ENCODE results near the gene NRXN3. TPM values are rescaled to one million over a fixed set of nuclear protein-coding genes. Genes with fewer than 3 reads are reported as not detected.

Gene NRXN3
- total and polyA plus RNA-seq, 2 donors (not counting 1 experiment from before 2014, with no cell fraction given) = 0.83 to 34.6 TPM

GRCh38 chr14:79193689-79194477 is 1023.7 kb downstream of the NRXN3 start:
- TF ChIP-seq EZH2 (IDR thresholded peaks at IDR 0.05; ENCODE audit: low read length, missing control alignments) (no peak), CTCF (conservative IDR thresholded peaks at IDR 0.05 in 1 of 2, IDR thresholded peaks at IDR 0.05 in 1 of 2; ENCODE audit: low read depth in 1 of 2, low read length in 2 of 2) (no peak)
- no peaks in the 10 kb centered on the region for H3K9me3 ChIP-seq (ENCODE audit: control insufficient read depth, insufficient read depth, low read depth, low read length)
- DNase-seq (ENCODE audit: low read depth in 2 of 2) = no peak
- no peak overlapping the region for H3K9ac ChIP-seq (ENCODE audit: insufficient read depth, low read length)
- H3K4me2 ChIP-seq (ENCODE audit: extremely low read depth, insufficient read depth, low read length) = no peak overlapping the region
- no peaks in the 10 kb centered on the region for H3K79me2 ChIP-seq (ENCODE audit: control insufficient read depth, insufficient read depth, low read length)
- no peaks in the 10 kb centered on the region for H3K4me1 ChIP-seq (ENCODE audit: control insufficient read depth, extremely low read depth, insufficient read depth, low read length)
- H3K27me3 ChIP-seq (ENCODE audit: control insufficient read depth, insufficient read depth, low read length) = no peaks in the 10 kb centered on the region
- H2AFZ ChIP-seq (ENCODE audit: low read length) = no peak overlapping the region
- H3K27ac ChIP-seq (ENCODE audit: insufficient read depth, low read length) = no peak overlapping the region
- H4K20me1 ChIP-seq (ENCODE audit: control insufficient read depth, extremely low read depth, insufficient read depth, low read length) = no peaks in the 10 kb centered on the region
- no peaks in the 10 kb centered on the region for H3K36me3 ChIP-seq (ENCODE audit: control insufficient read depth, insufficient read depth, low read length)
- H3K4me3 ChIP-seq (replicated peaks in 1 of 4; ENCODE audit: control extremely low read depth in 1 of 4, insufficient read depth in 1 of 4, low read depth in 3 of 4, low read length in 4 of 4) = no peak overlapping the region

GRCh38 chr14:79196216-79196615 is 1026.0 kb downstream of the NRXN3 start:
- Histone ChIP-seq H4K20me1 (ENCODE audit: control insufficient read depth, extremely low read depth, insufficient read depth, low read length) (no peaks in the 10 kb centered on the region), H3K27me3 (ENCODE audit: control insufficient read depth, insufficient read depth, low read length) (no peaks in the 10 kb centered on the region), H2AFZ (ENCODE audit: low read length) (no peak overlapping the region), H3K27ac (ENCODE audit: insufficient read depth, low read length) (no peak overlapping the region), H3K4me1 (ENCODE audit: control insufficient read depth, extremely low read depth, insufficient read depth, low read length) (no peaks in the 10 kb centered on the region), H3K9me3 (ENCODE audit: control insufficient read depth, insufficient read depth, low read depth, low read length) (no peaks in the 10 kb centered on the region), H3K36me3 (ENCODE audit: control insufficient read depth, insufficient read depth, low read length) (no peaks in the 10 kb centered on the region), H3K79me2 (ENCODE audit: control insufficient read depth, insufficient read depth, low read length) (no peaks in the 10 kb centered on the region), H3K4me2 (ENCODE audit: extremely low read depth, insufficient read depth, low read length) (no peak overlapping the region), H3K4me3 (replicated peaks in 1 of 4; ENCODE audit: control extremely low read depth in 1 of 4, insufficient read depth in 1 of 4, low read depth in 3 of 4, low read length in 4 of 4) (no peak overlapping the region), H3K9ac (ENCODE audit: insufficient read depth, low read length) (no peak overlapping the region)
- TF ChIP-seq CTCF (conservative IDR thresholded peaks at IDR 0.05 in 1 of 2, IDR thresholded peaks at IDR 0.05 in 1 of 2; ENCODE audit: low read depth in 1 of 2, low read length in 2 of 2) = no peak
- no peak for TF ChIP-seq EZH2 (IDR thresholded peaks at IDR 0.05; ENCODE audit: low read length, missing control alignments)
- DNase-seq (ENCODE audit: low read depth in 2 of 2) = no peak

- H3K27me3 ChIP-seq (ENCODE audit: control insufficient read depth, insufficient read depth, low read length) = no peaks in the 10 kb centered on the region
- peak in 1 of 2 donors; percentile 29 for DNase-seq (ENCODE audit: low read depth in 2 of 2)
- no peak for TF ChIP-seq CTCF (conservative IDR thresholded peaks at IDR 0.05 in 1 of 2, IDR thresholded peaks at IDR 0.05 in 1 of 2; ENCODE audit: low read depth in 1 of 2, low read length in 2 of 2)
- TF ChIP-seq EZH2 (IDR thresholded peaks at IDR 0.05; ENCODE audit: low read length, missing control alignments) = no peak
- H3K4me1 ChIP-seq (ENCODE audit: control insufficient read depth, extremely low read depth, insufficient read depth, low read length) = no peaks in the 10 kb centered on the region
- H3K79me2 ChIP-seq (ENCODE audit: control insufficient read depth, insufficient read depth, low read length) = no peaks in the 10 kb centered on the region
- H2AFZ ChIP-seq (ENCODE audit: low read length) = no peak overlapping the region
- no peak overlapping the region for H3K4me3 ChIP-seq (replicated peaks in 1 of 4; ENCODE audit: control extremely low read depth in 1 of 4, insufficient read depth in 1 of 4, low read depth in 3 of 4, low read length in 4 of 4)
- no peaks in the 10 kb centered on the region for H3K36me3 ChIP-seq (ENCODE audit: control insufficient read depth, insufficient read depth, low read length)
- no peak overlapping the region for H3K4me2 ChIP-seq (ENCODE audit: extremely low read depth, insufficient read depth, low read length)
- no peak overlapping the region for H3K9ac ChIP-seq (ENCODE audit: insufficient read depth, low read length)
- no peak overlapping the region for H3K27ac ChIP-seq (ENCODE audit: insufficient read depth, low read length)
- no peaks in the 10 kb centered on the region for H4K20me1 ChIP-seq (ENCODE audit: control insufficient read depth, extremely low read depth, insufficient read depth, low read length)
- H3K9me3 ChIP-seq (ENCODE audit: control insufficient read depth, insufficient read depth, low read depth, low read length) = no peaks in the 10 kb centered on the region
These were observed 1027.3 kb downstream of the NRXN3 start for GRCh38 chr14:79197516-79197915.

Data from fibroblast of lung (primary cell).